ENCODE data around the gene PDZD2. TPM values are rescaled to one million over a fixed set of nuclear protein-coding genes. Genes with fewer than 3 reads are reported as not detected.

The PDZD2 gene
- total RNA-seq, 3 donors from 2014 or later = 1.8 to 10.1 (median 2.1) TPM

- no peak for TF ChIP-seq CTCF (IDR thresholded peaks at IDR 0.05)
- ATAC-seq (no peak), DNase-seq (no peak)
- Histone ChIP-seq H3K36me3 (ENCODE audit: low read depth) (no peaks in the 10 kb centered on the region), H3K4me3 (no peak overlapping the region), H3K9me3 (no peaks in the 10 kb centered on the region), H3K4me1 (ENCODE audit: low read depth) (no peaks in the 10 kb centered on the region)
- intact Hi-C loops (cut with DNase I, micrococcal nuclease) = no loop called here
These were observed 256.4 kb downstream of the PDZD2 start for GRCh38 chr5:31895199-31895820.

- Histone ChIP-seq H3K36me3 (ENCODE audit: low read depth) (no peaks in the 10 kb centered on the region), H3K4me1 (ENCODE audit: low read depth) (no peaks in the 10 kb centered on the region), H3K9me3 (no peaks in the 10 kb centered on the region), H3K4me3 (no peak overlapping the region)
- TF ChIP-seq CTCF (IDR thresholded peaks at IDR 0.05) = no peak
- ATAC-seq = no peak
- intact Hi-C loops (cut with DNase I, micrococcal nuclease) = no loop called here
- DNase-seq = no peak
These were observed 259.2 kb downstream of the PDZD2 start for GRCh38 chr5:31898036-31898632.

GRCh38 chr5:31900296-31900865 lies 261.4 kb downstream of the PDZD2 start:
- H3K4me1 ChIP-seq (ENCODE audit: low read depth) = no peaks in the 10 kb centered on the region
- H3K9me3 ChIP-seq = no peaks in the 10 kb centered on the region
- TF ChIP-seq CTCF (IDR thresholded peaks at IDR 0.05) = no peak
- DNase-seq = no peak
- H3K4me3 ChIP-seq = no peak overlapping the region
- no peaks in the 10 kb centered on the region for H3K36me3 ChIP-seq (ENCODE audit: low read depth)
- intact Hi-C loops (cut with DNase I, micrococcal nuclease) = no loop called here
- ATAC-seq = no peak

DNA sequence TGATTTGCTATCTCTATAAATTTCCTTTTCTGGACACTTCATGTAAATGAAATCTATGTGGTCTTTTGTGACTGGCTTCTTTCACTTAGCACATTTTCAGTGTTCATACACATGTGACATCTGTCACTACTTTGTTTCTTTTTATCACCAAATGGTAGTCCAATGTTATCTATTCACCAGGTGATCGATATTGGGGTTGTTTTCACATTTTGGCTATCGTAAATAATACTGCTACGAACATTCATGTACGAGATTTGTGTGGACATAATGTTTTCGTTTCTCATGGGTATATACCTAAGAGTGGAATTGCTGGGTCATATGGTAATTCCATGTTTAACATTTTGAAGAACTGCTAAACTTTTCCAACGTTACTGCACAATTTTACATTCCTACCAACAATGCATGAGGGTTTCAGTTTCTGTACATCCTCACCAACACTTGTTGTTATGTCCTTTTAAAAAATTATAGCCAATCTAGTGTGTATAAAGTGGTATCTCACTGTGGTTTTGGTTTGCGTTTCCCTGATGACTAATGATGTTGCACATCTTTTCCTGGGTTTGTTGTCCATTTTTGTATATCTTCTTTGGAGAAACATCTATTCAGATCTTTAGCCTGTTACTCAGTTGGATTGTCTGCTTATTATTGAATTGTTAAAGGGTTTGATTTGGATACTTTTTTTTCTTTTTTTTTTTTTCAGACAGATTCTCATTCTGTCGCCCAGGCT lies 263.0 kb downstream of the PDZD2 start:
- intact Hi-C loops (cut with DNase I, micrococcal nuclease) = no loop called here
- ATAC-seq (no peak), DNase-seq (no peak)
- no peak for TF ChIP-seq CTCF (IDR thresholded peaks at IDR 0.05)
- Histone ChIP-seq H3K4me3 (no peak overlapping the region), H3K36me3 (ENCODE audit: low read depth) (no peaks in the 10 kb centered on the region), H3K9me3 (no peaks in the 10 kb centered on the region), H3K4me1 (ENCODE audit: low read depth) (no peaks in the 10 kb centered on the region)

- ATAC-seq (no peak), DNase-seq (no peak)
- H3K9me3 ChIP-seq = no peaks in the 10 kb centered on the region
- no peak overlapping the region for H3K4me3 ChIP-seq
- no peaks in the 10 kb centered on the region for H3K4me1 ChIP-seq (ENCODE audit: low read depth)
- TF ChIP-seq CTCF (IDR thresholded peaks at IDR 0.05) = no peak
- H3K36me3 ChIP-seq (ENCODE audit: low read depth) = no peaks in the 10 kb centered on the region
- intact Hi-C loops (cut with DNase I, micrococcal nuclease) = no loop called here
These were observed 269.5 kb downstream of the PDZD2 start for GRCh38 chr5:31908396-31908795.
